IMR-90 (cell line): Measurements from ENCODE around the gene ZNF407. TPM values are rescaled to one million over a fixed set of nuclear protein-coding genes. Genes with fewer than 3 reads are reported as not detected.

ENCODE experiments used
- ATAC-seq: fragments of 200-7000 bp; cut with Tn5 transposase; 2 replicates; pipeline ENCODE4 v1.9.1; 2020; ENCODE audit warnings: low read depth, mild to moderate bottlenecking, moderate library complexity
- BruUV-seq: library from RNA; stranded (reverse); fragments of 400-500 nt; replicated peaks from 2 replicates; lab custom pipeline; 2021; lab: Mats Ljungman, UMichigan
- CTCF ChIA-PET: fragments of 300-600 bp; formaldehyde crosslinking; extraction: SDS; loops from one replicate; lab custom pipeline; 2021; ENCODE audit warnings: antibody characterized with exemption; lab: Yijun Ruan, JAX
- POLR2A ChIA-PET: fragments of 300-600 bp; sonication (Branson Sonifier 250); formaldehyde crosslinking; loops from one replicate; lab custom pipeline; 2022; ENCODE audit warnings: antibody characterized with exemption; ENCODE audit not compliant: unreplicated experiment; lab: Charles Lee
- DNase-seq: peaks from one replicate; pipeline ENCODE4 v3.0.0; 2013
- H2AFZ ChIP-seq: replicated peaks from 2 replicates; pipeline ENCODE3; 2013; ENCODE audit warnings: low read length, mild to moderate bottlenecking; ENCODE audit not compliant: poor library complexity
- H2AK5ac ChIP-seq: 2 replicates; pipeline ENCODE4 v1.6.1; 2013; ENCODE audit warnings: low read depth, low read length, inconsistent platforms
- H2AK9ac ChIP-seq: replicated peaks from 2 replicates; pipeline ENCODE3; 2013; ENCODE audit warnings: mild to moderate bottlenecking, low read depth, low read length, moderate library complexity; ENCODE audit not compliant: poor library complexity
- H2BK120ac ChIP-seq: 2 replicates; pipeline ENCODE4 v1.6.1; 2013; ENCODE audit warnings: low read depth, low read length, inconsistent platforms
- H2BK15ac ChIP-seq: 3 replicates; pipeline ENCODE4 v1.6.1; 2013; ENCODE audit warnings: low read depth, low read length, inconsistent platforms
- H2BK20ac ChIP-seq: 2 replicates; pipeline ENCODE4 v1.6.1; 2013; ENCODE audit warnings: low read depth, mild to moderate bottlenecking, inconsistent platforms, low read length, moderate library complexity
- H2BK5ac ChIP-seq: 2 replicates; pipeline ENCODE4 v1.6.1; 2013; ENCODE audit warnings: mild to moderate bottlenecking, low read depth, low read length, inconsistent platforms; ENCODE audit not compliant: poor library complexity, severe bottlenecking
- H3K14ac ChIP-seq: replicated peaks from 2 replicates; pipeline ENCODE4 v1.6.1; 2013; ENCODE audit warnings: low read depth, low read length, inconsistent platforms
- H3K18ac ChIP-seq: 2 replicates; pipeline ENCODE4 v1.6.1; 2013; ENCODE audit warnings: low read depth, low read length, control low read depth
- H3K23ac ChIP-seq: 2 replicates; pipeline ENCODE4 v1.6.1; 2013; ENCODE audit warnings: low read depth, low read length, inconsistent platforms
- H3K27ac ChIP-seq: 2 replicates; pipeline ENCODE4 v1.5.1; 2013; ENCODE audit warnings: mild to moderate bottlenecking, control low read depth, low read length; ENCODE audit not compliant: insufficient read depth
- H3K27me3 ChIP-seq: 2 replicates; pipeline ENCODE4 v1.6.1; 2013; ENCODE audit warnings: low read length; ENCODE audit not compliant: control insufficient read depth, insufficient read depth
- H3K36me3 ChIP-seq: 2 replicates; pipeline ENCODE4 v1.6.1; 2013; ENCODE audit warnings: low read length, mixed read lengths; ENCODE audit not compliant: control insufficient read depth, insufficient read depth
- H3K4ac ChIP-seq: 2 replicates; pipeline ENCODE4 v1.6.1; 2013; ENCODE audit warnings: low read depth, low read length, inconsistent platforms
- H3K4me1 ChIP-seq: 2 replicates; pipeline ENCODE4 v1.6.1; 2013; ENCODE audit warnings: low read length, mixed read lengths; ENCODE audit not compliant: control insufficient read depth, insufficient read depth
- H3K4me2 ChIP-seq: 2 replicates; pipeline ENCODE4 v1.6.1; 2013; ENCODE audit warnings: low read depth, mild to moderate bottlenecking, control low read depth, low read length, moderate library complexity
- H3K4me3 ChIP-seq: 2 replicates; pipeline ENCODE4 v1.5.1; 2013; ENCODE audit warnings: low read depth, mild to moderate bottlenecking, control low read depth, low read length, moderate library complexity; ENCODE audit not compliant: insufficient read depth
- H3K56ac ChIP-seq: 2 replicates; pipeline ENCODE4 v1.6.1; 2013; ENCODE audit warnings: low read length, inconsistent platforms; ENCODE audit not compliant: insufficient read depth; ENCODE audit errors: extremely low read depth
- H3K79me1 ChIP-seq, 2 experiments: 2 replicates each; pipeline ENCODE4 v1.6.1; 2013; ENCODE audit warnings: low read length in 2 of 2, inconsistent platforms in 1 of 2, low read depth in 1 of 2
- H3K9ac ChIP-seq: 2 replicates; pipeline ENCODE4 v1.6.1; 2013; ENCODE audit warnings: low read depth, low read length, control low read depth
- H3K9me1 ChIP-seq: 2 replicates; pipeline ENCODE4 v1.6.1; 2013; ENCODE audit warnings: low read length, inconsistent platforms; ENCODE audit not compliant: insufficient read depth
- H3K9me3 ChIP-seq: 2 replicates; pipeline ENCODE4 v1.6.1; 2013; ENCODE audit warnings: low read length; ENCODE audit not compliant: control insufficient read depth, insufficient read depth
- H4K20me1 ChIP-seq: 2 replicates; pipeline ENCODE4 v1.6.1; 2013; ENCODE audit warnings: low read length, inconsistent platforms; ENCODE audit not compliant: insufficient read depth
- H4K5ac ChIP-seq: 2 replicates; pipeline ENCODE4 v1.6.1; 2013; ENCODE audit warnings: mild to moderate bottlenecking, low read depth, low read length, control low read depth
- H4K8ac ChIP-seq, 2 experiments: 2 replicates each; pipeline ENCODE4 v1.6.1; 2013; ENCODE audit warnings: low read depth in 2 of 2, low read length in 2 of 2, control low read depth in 1 of 2, inconsistent platforms in 1 of 2
- H4K91ac ChIP-seq: 2 replicates; pipeline ENCODE4 v1.6.1; 2013; ENCODE audit warnings: low read depth, low read length, inconsistent platforms; ENCODE audit not compliant: insufficient read depth
- CEBPB ChIP-seq: IDR thresholded peaks from 2 replicates; pipeline ENCODE4 v1.6.1; 2012; ENCODE audit warnings: low read depth, low read length, improper control_type of control experiment
- CHD1 ChIP-seq: IDR thresholded peaks from 2 replicates; pipeline ENCODE4 v1.6.1; 2012; ENCODE audit warnings: low read depth, low read length, improper control_type of control experiment
- CTCF ChIP-seq: conservative IDR thresholded peaks from 2 replicates; pipeline ENCODE4 v1.5.1; 2012; ENCODE audit warnings: mild to moderate bottlenecking, low read depth, low read length, improper control_type of control experiment
- ELK1 ChIP-seq: fragments of 150-350 bp; IDR thresholded peaks from 2 replicates; pipeline ENCODE4 v1.6.1; 2016; ENCODE audit warnings: low read depth, mild to moderate bottlenecking, low read length, moderate library complexity, borderline replicate concordance
- FOS ChIP-seq: fragments of 150-350 bp; IDR thresholded peaks from 2 replicates; pipeline ENCODE4 v1.6.1; 2016; ENCODE audit warnings: low read depth, low read length
- MAFK ChIP-seq: IDR thresholded peaks from 2 replicates; pipeline ENCODE4 v1.6.1; 2012; ENCODE audit warnings: low read depth, low read length, improper control_type of control experiment
- MAZ ChIP-seq: IDR thresholded peaks from 2 replicates; pipeline ENCODE4 v1.6.1; 2012; ENCODE audit warnings: low read depth, mild to moderate bottlenecking, low read length, improper control_type of control experiment, moderate library complexity, borderline replicate concordance
- MXI1 ChIP-seq: IDR thresholded peaks from 2 replicates; pipeline ENCODE4 v1.6.1; 2012; ENCODE audit warnings: low read depth, mild to moderate bottlenecking, low read length, moderate library complexity, borderline replicate concordance
- NFE2L2 ChIP-seq: fragments of 150-350 bp; IDR thresholded peaks from 2 replicates; pipeline ENCODE4 v1.6.1; 2016; ENCODE audit warnings: low read depth, mild to moderate bottlenecking, low read length
- POLR2A ChIP-seq: IDR thresholded peaks from 2 replicates; pipeline ENCODE4 v1.6.1; 2012; ENCODE audit warnings: mild to moderate bottlenecking, low read depth, low read length
- RAD21 ChIP-seq: IDR thresholded peaks from 2 replicates; pipeline ENCODE4 v1.6.1; 2012; ENCODE audit warnings: low read length, improper control_type of control experiment
- RCOR1 ChIP-seq: IDR thresholded peaks from 2 replicates; pipeline ENCODE4 v1.6.1; 2012; ENCODE audit warnings: mild to moderate bottlenecking, low read length, improper control_type of control experiment; ENCODE audit not compliant: insufficient replicate concordance
- RFX5 ChIP-seq: IDR thresholded peaks from 2 replicates; pipeline ENCODE4 v1.8.0; 2012; ENCODE audit warnings: low read depth, mild to moderate bottlenecking, low read length, moderate library complexity
- WGBS, 2 experiments: methylation state at CpG; one replicate each; pipeline versions ENCODE4 v1.1.5 to v1.1.7; 2013; ENCODE audit warnings: missing lambda C conversion rate in 2 of 2; ENCODE audit not compliant: insufficient read length in 1 of 2; ENCODE audit errors: extremely low coverage in 2 of 2; 5-methylcytosine and 5-hydroxymethylcytosine counted together
- dilution Hi-C: fragments of 300-500 bp; cut with HindIII; formaldehyde crosslinking; loops from one replicate; pipeline ENCODE4 v1.14.3; 2018; ENCODE audit warnings: low sequenced_read_pairs; ENCODE audit not compliant: unreplicated experiment
- in situ Hi-C: fragments of 300-500 bp; cut with MboI; formaldehyde crosslinking; loops from 3 replicates; pipeline ENCODE4 v1.14.3; 2019; ENCODE audit warnings: low sequenced_read_pairs, inconsistent platforms, mixed read lengths
- intact Hi-C: fragments of 100-400 bp; cut with micrococcal nuclease; formaldehyde crosslinking; loops from 2 replicates; pipeline ENCODE4 v1.10.0; 2022
- polyA plus RNA-seq, 3 experiments: library from polyadenylated mRNA; depleted of rRNA; stranded (reverse); fragments of >200 nt; gene quantifications; 2 replicates each; pipeline ENCODE4 v1.2.3, GENCODE V29; 2012; ENCODE audit warnings: low replicate concordance in 1 of 3
- total RNA-seq: library from RNA; depleted of rRNA; stranded (reverse); fragments of >200 nt; gene quantifications from 2 replicates; pipeline ENCODE4 v1.2.3, GENCODE V29; 2012
- TF ChIP-seq, protein P1 (sequence below): fragments of 150-350 bp; IDR thresholded peaks from 2 replicates; pipeline ENCODE4 v1.6.1; 2017; ENCODE audit warnings: mild to moderate bottlenecking, antibody characterized with exemption, low read length, low read depth

The ZNF407 gene
- total and polyA plus RNA-seq, 2 of the 4 experiments (the other 2 are of a cell fraction), result 3.1 to 20.1 TPM

- peaks cover 9% of the 10 kb centered on the region; the same call in 1 of the 2 replicates for H3K27me3 ChIP-seq
- ChIA-PET POLR2A (no interaction called here), CTCF (interaction anchor here (0.8 kb wide), 1 partner anchor 9 kb away, joined by 3 read pairs; no protein-coding TSS in a partner anchor)
- H3K56ac ChIP-seq, result no peak overlapping the region
- H3K14ac ChIP-seq, result no peak overlapping the region
- BruUV-seq, result no TSS peak
- dilution Hi-C loops (no loop called here), intact Hi-C loops (loop anchor here (10.0 kb wide), 1 partner anchor 1236 kb away; no protein-coding TSS in a partner anchor), in situ Hi-C loops (no loop called here)
- no peak overlapping the region for H2BK20ac ChIP-seq
- H3K79me1 ChIP-seq, result no peaks in the 10 kb centered on the region
- H3K4me2 ChIP-seq, result no peak overlapping the region
- H4K91ac ChIP-seq, result no peak overlapping the region
- no peak overlapping the region for H3K27ac ChIP-seq
- H2BK5ac ChIP-seq, result no peak overlapping the region
- no peak overlapping the region for H3K4ac ChIP-seq
- no peak overlapping the region for H4K5ac ChIP-seq
- no peaks in the 10 kb centered on the region for H3K36me3 ChIP-seq
- H2AK5ac ChIP-seq, result no peak overlapping the region
- H3K9me3 ChIP-seq, result no peaks in the 10 kb centered on the region
- H3K4me1 ChIP-seq, result no peaks in the 10 kb centered on the region
- H4K8ac ChIP-seq, result no peak overlapping the region
- no peak overlapping the region for H2BK15ac ChIP-seq
- no peak overlapping the region for H3K9ac ChIP-seq
- 94% methylated on average over 3 of the region's 20 CpGs; no CpG with 5 or more reads in 1 of the 2 experiments for WGBS, 2 experiments
- H3K4me3 ChIP-seq, result no peak overlapping the region
- no peak for ATAC-seq
- H3K9me1 ChIP-seq, result no peaks in the 10 kb centered on the region
- H4K20me1 ChIP-seq, result no peaks in the 10 kb centered on the region
- no peak for TF ChIP-seq FOS
- TF ChIP-seq CEBPB, result no peak
- TF ChIP-seq MXI1, result no peak
- no peak for TF ChIP-seq ELK1
- no peak for TF ChIP-seq CTCF
- TF ChIP-seq, protein P1, sequence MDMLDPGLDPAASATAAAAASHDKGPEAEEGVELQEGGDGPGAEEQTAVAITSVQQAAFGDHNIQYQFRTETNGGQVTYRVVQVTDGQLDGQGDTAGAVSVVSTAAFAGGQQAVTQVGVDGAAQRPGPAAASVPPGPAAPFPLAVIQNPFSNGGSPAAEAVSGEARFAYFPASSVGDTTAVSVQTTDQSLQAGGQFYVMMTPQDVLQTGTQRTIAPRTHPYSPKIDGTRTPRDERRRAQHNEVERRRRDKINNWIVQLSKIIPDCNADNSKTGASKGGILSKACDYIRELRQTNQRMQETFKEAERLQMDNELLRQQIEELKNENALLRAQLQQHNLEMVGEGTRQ, result no peak
- no peak for TF ChIP-seq NFE2L2
- no peak for TF ChIP-seq CHD1
- TF ChIP-seq RAD21, result no peak
- no peak for TF ChIP-seq MAZ
- TF ChIP-seq MAFK, result no peak
- TF ChIP-seq RCOR1, result no peak
- TF ChIP-seq POLR2A, result no peak
- no peak for TF ChIP-seq RFX5
- no peak overlapping the region for H2BK120ac ChIP-seq
- H2AFZ ChIP-seq, result no peak overlapping the region
- no peak overlapping the region for H3K23ac ChIP-seq
- H3K18ac ChIP-seq, result no peak overlapping the region
- no peak for DNase-seq
- no peak overlapping the region for H2AK9ac ChIP-seq
These were observed 511.1 kb downstream of the ZNF407 start for GRCh38 chr18:75108579-75109318.
